GM12875 (cell line): ENCODE data around the gene TSPEAR.

ENCODE experiments used
- H3K4me3 ChIP-seq: one replicate; pipeline ENCODE4 v1.5.1; 2011; ENCODE audit warnings: low read depth, low read length, control low read depth
- TF ChIP-seq, protein P1 (sequence below): IDR thresholded peaks from 2 replicates; pipeline ENCODE4 v1.5.1; 2011; ENCODE audit warnings: low read depth, mild to moderate bottlenecking, control low read depth, inconsistent platforms, low read length, moderate library complexity, borderline replicate concordance; ENCODE audit not compliant: insufficient read depth

The TSPEAR gene

DNA sequence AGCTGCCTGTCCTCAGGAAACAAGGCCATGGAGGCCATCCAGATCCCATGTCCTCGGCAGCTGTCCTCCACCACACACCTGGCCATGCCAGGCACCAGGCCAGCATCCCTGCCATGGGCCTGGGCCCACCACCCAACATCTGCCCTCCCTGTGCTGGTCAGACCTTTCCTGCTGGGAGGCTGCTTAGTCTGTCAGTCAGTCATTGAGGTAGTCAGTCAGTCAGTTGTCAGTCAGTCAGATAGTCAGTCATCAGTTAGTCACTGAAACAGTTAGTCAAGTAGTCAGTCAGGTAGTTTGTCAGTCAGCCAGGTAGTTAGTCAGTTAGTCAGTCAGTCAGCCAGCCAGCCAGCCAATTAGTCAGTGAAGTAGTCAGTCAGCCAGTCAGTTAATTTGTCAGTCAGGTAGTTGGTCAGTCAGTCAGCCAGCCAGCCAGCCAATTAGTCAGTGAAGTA is 188.6 kb downstream of the TSPEAR start:
- TF ChIP-seq, protein P1, sequence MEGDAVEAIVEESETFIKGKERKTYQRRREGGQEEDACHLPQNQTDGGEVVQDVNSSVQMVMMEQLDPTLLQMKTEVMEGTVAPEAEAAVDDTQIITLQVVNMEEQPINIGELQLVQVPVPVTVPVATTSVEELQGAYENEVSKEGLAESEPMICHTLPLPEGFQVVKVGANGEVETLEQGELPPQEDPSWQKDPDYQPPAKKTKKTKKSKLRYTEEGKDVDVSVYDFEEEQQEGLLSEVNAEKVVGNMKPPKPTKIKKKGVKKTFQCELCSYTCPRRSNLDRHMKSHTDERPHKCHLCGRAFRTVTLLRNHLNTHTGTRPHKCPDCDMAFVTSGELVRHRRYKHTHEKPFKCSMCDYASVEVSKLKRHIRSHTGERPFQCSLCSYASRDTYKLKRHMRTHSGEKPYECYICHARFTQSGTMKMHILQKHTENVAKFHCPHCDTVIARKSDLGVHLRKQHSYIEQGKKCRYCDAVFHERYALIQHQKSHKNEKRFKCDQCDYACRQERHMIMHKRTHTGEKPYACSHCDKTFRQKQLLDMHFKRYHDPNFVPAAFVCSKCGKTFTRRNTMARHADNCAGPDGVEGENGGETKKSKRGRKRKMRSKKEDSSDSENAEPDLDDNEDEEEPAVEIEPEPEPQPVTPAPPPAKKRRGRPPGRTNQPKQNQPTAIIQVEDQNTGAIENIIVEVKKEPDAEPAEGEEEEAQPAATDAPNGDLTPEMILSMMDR = no peak
- H3K4me3 ChIP-seq = no peak overlapping the region

DNA sequence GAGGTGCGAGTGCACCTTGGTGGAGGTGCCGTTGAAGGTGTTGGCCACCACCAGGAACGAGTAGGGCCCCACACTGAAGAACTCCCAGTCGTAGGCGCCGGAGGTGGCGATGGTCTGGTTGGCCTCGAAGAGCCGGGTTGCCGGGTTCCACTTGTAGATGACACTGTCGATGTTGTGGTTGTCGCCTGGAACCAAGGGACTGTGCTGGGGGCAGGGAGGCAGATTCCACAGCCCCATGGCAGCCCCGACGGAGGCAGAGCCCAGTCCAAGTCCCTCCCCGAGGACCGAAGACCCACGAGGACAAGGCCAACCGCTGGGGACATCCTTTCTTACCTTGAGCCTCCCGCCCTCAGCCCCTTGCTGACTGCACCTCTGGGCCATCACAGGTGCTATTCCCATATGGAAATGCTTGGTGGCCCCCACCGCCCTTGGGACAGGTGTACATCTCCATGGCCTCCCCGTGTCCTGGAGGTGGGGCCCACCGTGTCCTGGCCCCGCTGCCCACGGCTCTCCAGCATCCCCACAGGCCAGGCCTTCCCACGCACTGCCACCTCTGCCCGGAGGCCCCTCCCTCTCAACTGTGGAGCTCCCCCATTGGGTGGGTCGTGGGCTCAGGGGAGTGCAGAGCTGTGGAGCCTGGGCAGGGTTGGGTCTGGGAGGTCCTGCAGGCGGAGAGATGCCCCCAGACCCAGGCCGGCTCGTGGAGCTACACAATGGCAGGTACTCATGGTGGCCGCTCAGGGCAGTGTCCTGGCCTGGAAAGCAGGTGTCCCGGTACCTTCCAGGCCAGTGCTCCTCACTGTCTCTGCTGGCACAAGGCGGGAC is 189.2 kb downstream of the TSPEAR start:
- TF ChIP-seq, protein P1 = no peak
- H3K4me3 ChIP-seq = no peak overlapping the region

DNA sequence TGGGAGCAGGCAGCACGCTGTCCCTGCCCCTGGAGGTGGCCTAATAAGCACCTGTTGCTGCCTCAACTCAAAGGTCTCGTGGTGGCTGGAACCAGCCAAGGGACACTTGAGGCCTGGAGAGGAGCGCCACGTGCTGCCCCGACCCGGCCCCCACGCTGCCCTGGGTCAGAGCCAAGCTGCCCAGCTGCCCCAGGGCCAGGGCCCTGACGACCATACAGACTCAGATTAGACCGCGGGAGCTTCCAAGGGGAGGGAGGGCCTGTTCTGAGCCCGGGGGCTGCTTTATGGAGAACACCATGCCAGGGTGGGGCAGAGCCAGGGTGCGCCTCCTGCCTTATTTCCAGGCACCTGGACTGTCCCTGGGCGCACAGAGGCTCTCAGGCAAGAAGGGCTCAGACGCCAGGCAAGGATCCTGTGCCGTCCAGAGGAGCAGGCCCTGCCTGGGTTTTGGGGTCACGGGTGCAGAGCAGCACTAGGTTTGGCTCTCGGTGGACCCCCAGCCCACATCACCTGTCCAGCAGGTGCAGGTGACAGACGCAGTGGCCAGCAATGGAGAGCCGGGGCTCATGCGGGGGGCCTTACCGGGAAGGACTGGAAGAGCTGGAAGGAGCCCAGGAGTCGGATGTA is 190.0 kb downstream of the TSPEAR start:
- H3K4me3 ChIP-seq = no peak overlapping the region
- TF ChIP-seq, protein P1 = no peak

DNA sequence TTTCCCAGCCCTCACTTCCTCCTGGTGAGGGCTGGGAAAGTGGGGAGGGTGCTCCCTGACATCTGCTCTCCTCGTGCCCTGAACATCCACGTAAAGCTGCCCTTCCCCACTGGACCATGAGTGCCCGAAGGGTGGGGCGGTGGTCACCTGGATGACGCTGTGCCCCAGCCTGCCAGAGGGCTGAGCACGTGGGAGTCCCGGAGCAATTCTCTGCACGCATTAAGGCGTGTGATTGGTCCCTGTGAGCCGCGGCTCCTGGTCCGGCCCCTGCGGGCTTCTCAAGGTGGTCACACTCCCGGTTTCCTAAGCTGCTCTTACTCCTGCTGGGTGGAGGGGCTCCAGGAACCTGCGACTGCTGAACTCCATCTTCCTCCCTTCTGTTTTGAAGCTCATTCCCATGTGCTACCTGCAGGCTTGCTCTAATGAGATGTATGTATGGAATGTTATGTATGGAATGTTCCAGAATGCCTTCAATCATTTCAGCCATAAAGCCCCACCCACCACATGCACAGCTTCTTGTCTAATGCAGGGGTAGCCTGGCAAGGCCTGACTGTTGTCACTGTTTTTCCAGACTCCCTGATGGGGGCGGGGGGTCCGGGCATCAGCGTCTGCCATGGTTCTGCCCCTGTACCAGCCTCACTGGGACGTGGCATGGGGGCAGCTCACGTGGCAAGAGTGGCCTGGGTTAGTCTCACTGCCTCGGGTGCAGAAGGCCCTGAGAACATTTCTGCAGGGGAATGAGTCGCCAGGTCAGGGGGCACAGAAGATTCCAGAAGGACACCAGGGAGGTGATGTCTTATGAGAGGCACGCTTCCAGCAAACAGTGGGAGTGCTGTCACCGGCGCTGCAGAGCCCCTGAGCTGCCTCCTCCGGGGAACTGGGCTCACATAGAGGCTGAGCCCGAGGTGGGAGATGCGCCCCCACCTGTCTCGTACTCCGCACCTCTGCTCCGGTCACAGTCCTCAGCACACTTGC is 190.8 kb downstream of the TSPEAR start:
- TF ChIP-seq, protein P1 = no peak

DNA sequence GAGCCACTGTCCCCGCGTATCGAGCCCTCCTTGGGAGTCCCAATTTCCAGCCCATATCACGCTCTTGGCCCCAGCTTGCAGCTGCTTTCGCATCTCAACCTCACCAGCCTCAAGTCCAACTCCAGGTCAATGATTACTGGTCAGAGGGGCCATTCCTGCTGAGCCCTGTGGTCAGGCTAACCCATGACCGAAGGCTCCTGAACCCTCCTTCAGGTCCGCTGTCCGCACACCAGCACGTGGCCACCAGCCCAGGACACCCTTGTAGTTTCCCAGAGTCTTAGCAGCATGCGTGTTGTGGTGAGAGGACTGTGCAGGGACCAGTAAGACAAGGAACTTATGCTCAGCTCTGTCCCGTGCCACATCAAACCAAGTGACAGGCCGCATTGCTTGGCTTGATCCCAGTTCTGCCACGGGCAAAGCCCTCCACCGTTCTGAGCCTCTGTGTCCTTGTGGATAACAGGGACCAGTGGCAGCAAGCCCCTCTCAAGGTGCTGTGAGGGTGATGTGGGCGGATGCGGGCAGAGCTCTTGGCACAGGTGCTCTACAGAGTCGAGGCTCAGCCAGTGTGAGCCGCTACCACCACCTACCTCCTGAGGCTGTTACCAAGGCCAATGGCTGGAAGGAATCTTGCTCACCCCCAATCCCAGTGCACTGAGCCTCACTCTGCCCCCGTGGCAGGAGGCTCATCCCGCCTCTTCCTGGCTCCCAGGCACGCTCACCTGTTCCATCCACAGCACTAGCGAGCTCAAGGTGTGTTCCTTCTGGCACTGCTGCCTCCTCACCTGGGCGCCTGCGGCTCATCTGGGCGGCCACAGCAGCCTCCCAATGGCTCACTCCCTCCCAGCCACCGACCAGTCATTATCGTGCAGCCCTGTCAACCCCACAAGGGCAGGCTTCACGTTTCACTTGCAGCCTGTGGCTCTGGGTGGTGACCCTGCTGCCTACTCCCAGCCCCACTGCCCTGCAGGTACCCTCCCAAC is 191.7 kb downstream of the TSPEAR start:
- TF ChIP-seq, protein P1 = no peak
- H3K4me3 ChIP-seq = no peak overlapping the region

More for the DNA sequence above, 190.8 kb downstream of the TSPEAR start:
- no peak overlapping the region for H3K4me3 ChIP-seq

DNA sequence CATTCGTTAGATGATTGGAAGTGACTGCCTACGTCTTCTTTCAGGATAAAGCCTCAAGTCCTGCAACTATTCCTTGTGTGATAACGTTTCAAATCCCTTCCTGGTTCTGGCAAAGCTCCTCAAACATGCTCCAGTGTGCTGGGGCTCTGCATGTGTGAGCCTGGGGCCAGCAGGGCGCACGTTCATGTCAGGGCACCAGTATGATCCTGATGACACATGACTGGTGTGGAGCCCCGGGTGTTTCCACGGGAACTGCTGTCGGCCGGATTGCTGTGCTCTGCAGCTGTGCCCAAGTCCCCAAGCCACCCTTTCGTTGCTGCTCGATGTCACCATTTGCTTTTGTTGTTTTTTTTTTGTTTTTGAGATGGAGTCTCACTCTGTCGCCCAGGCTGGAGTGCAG is 192.7 kb downstream of the TSPEAR start:
- no peak overlapping the region for H3K4me3 ChIP-seq
- TF ChIP-seq, protein P1 = no peak
